Measurements from ENCODE around the gene LMLN.
"Not testable (repeated sequence)": the region's sequence is repeated elsewhere in the genome, so short reads cannot be mapped to it uniquely, and the experiment has no call there.

The LMLN gene

GRCh38 chr3:198081421-198081844 lies 121.4 kb downstream of the LMLN start:
- DNase-seq: peak; percentile 30

DNA sequence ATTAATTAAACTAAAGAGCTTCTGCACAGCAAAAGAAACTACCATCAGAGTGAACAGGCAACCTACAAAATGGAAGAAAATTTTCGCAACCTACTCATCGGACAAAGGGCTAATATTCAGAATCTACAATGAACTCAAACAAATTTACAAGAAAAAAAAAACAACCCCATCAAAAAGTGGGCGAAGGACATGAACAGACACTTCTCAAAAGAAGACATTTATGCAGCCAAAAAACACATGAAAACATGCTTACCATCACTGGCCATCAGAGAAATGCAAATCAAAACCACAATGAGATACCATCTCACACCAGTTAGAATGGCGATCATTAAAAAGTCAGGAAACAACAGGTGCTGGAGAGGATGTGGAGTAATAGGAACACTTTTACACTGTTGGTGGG lies 122.2 kb downstream of the LMLN start:
- DNase-seq: not testable (repeated sequence)

- DNase-seq: no peak
Measured at GRCh38 chr3:198088421-198088955, 128.5 kb downstream of the LMLN start.

- no peak for DNase-seq
Measured at GRCh38 chr3:198090795-198091332, 130.8 kb downstream of the LMLN start.

GRCh38 chr3:198092276-198092675 lies 132.3 kb downstream of the LMLN start:
- no peak for DNase-seq

DNA sequence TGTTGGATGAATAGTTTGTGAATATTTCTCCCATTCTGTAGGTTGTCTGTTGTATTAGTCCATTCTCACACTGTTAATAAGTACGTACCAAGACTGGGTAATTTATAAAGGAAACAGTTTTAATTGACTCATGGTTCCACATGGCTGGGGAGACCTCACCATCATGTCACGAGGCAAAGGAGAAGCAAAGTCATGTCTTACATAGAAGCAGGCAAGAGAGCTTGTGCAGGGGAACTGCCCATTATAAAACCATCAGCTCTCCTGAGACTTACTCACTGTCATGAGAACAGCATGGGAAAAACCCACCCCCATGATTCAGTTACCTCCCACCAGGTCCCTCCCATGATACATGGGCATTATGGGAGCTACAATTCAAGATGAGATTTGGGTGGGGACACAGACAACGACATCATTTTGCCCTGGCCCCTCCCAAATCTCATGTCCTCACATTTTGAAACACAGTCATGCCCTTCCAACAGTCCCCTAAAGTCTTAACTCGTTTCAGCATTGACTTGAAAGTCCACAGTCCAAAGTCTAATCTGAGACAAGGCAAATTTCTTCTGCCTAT lies 133.2 kb downstream of the LMLN start:
- DNase-seq: no peak
